HCT116 (cell line): ENCODE measurements around the gene POC1A.

Source experiments
- CEBPB ChIP-seq: IDR thresholded peaks from 2 replicates; pipeline ENCODE4 v1.6.1; 2012; ENCODE audit warnings: low read depth
- CTCF ChIP-seq, 3 experiments: fragments of 200-600 bp in 1 of 3; sonication (generic) in 1 of 3; IDR thresholded peaks in 2 of 3; conservative IDR thresholded peaks in 1 of 3; 2 replicates each; pipeline ENCODE4 v1.5.1; 2012 to 2017; ENCODE audit warnings: low read depth in 2 of 3, low read length in 2 of 3, antibody characterized with exemption in 1 of 3, borderline replicate concordance in 1 of 3, control low read depth in 1 of 3, mild to moderate bottlenecking in 1 of 3, mixed read lengths in 1 of 3, mixed run types in 1 of 3, moderate library complexity in 1 of 3; ENCODE audit not compliant: insufficient read depth in 1 of 3
- EZH2 ChIP-seq: fragments of 200-600 bp; sonication (generic); IDR thresholded peaks from 2 replicates; pipeline ENCODE4 v1.6.1; 2017; ENCODE audit warnings: antibody characterized with exemption, mixed run types
- EZH2phosphoT487 ChIP-seq: fragments of 200-600 bp; IDR thresholded peaks from 2 replicates; pipeline ENCODE4 v1.6.1; 2018; ENCODE audit warnings: antibody characterized with exemption, borderline replicate concordance
- FOSL1 ChIP-seq: IDR thresholded peaks from 2 replicates; pipeline ENCODE4 v1.6.1; 2012; ENCODE audit warnings: low read depth
- MAX ChIP-seq: IDR thresholded peaks from 2 replicates; pipeline ENCODE4 v1.6.1; 2012
- POLR2A ChIP-seq: IDR thresholded peaks from 2 replicates; pipeline ENCODE4 v1.7.0; 2011; ENCODE audit warnings: borderline replicate concordance; ENCODE audit not compliant: insufficient read depth, insufficient read length; ENCODE audit errors: extremely low read depth
- POLR2AphosphoS5 ChIP-seq: IDR thresholded peaks from 2 replicates; pipeline ENCODE4 v1.6.1; 2011; ENCODE audit warnings: mild to moderate bottlenecking, low read depth, low read length, moderate library complexity
- ZBTB33 ChIP-seq: IDR thresholded peaks from 2 replicates; pipeline ENCODE4 v1.6.1; 2011; ENCODE audit warnings: mild to moderate bottlenecking, low read length, moderate library complexity; ENCODE audit not compliant: insufficient replicate concordance; ENCODE audit errors: extremely low read depth
- ZFX ChIP-seq: fragments of 450-650 bp; IDR thresholded peaks from 2 replicates; pipeline ENCODE4 v1.6.1; 2017

GRCh38 chr3:52049503-52049902, 104.7 kb downstream of the POC1A start:
- TF ChIP-seq POLR2AphosphoS5: no peak
- TF ChIP-seq CTCF (IDR thresholded peaks at IDR 0.05 in 2 of 3, conservative IDR thresholded peaks at IDR 0.05 in 1 of 3; ENCODE audit: borderline replicate concordance in 1 of 3, insufficient read depth in 1 of 3, low read depth in 2 of 3, low read length in 2 of 3): no peak
- no peak for TF ChIP-seq ZBTB33
- TF ChIP-seq EZH2phosphoT487: no peak
- no peak for TF ChIP-seq MAX
- TF ChIP-seq POLR2A: no peak
- no peak for TF ChIP-seq ZFX
- TF ChIP-seq EZH2: no peak
- no peak for TF ChIP-seq FOSL1
- no peak for TF ChIP-seq CEBPB
